HEK293 (cell line): Measurements from ENCODE around the gene PAF1.

Source experiments
- HOXC10 ChIP-seq: sonication (generic); formaldehyde crosslinking; IDR thresholded peaks from 2 replicates; pipeline ENCODE4 v1.8.1; 2023; ENCODE audit warnings: mild to moderate bottlenecking, missing genetic modification reagents
- PRDM2 ChIP-seq: fragments of 450-650 bp; formaldehyde crosslinking; IDR thresholded peaks from 2 replicates; pipeline ENCODE4 v1.5.1; 2016; ENCODE audit warnings: missing biosample characterization, missing genetic modification characterization, borderline replicate concordance
- SALL2 ChIP-seq: fragments of 450-650 bp; formaldehyde crosslinking; IDR thresholded peaks from 2 replicates; pipeline ENCODE4 v1.5.0; 2017; ENCODE audit warnings: missing biosample characterization, mild to moderate bottlenecking, missing genetic modification characterization, borderline replicate concordance
- TRIM28 ChIP-seq: IDR thresholded peaks from 2 replicates; pipeline ENCODE4 v1.6.1; 2011; ENCODE audit warnings: low read length, control low read depth, borderline replicate concordance
- ZBTB49 ChIP-seq: fragments of 450-650 bp; formaldehyde crosslinking; IDR thresholded peaks from 2 replicates; pipeline ENCODE4 v1.5.1; 2016; ENCODE audit warnings: missing biosample characterization, missing genetic modification characterization, low read depth
- ZBTB8A ChIP-seq: fragments of 450-650 bp; formaldehyde crosslinking; IDR thresholded peaks from 2 replicates; pipeline ENCODE4 v1.5.1; 2016; ENCODE audit warnings: missing biosample characterization, missing genetic modification characterization
- ZNF146 ChIP-seq: fragments of 450-650 bp; formaldehyde crosslinking; IDR thresholded peaks from 2 replicates; pipeline ENCODE4 v1.5.1; 2016; ENCODE audit warnings: missing biosample characterization, missing genetic modification characterization
- ZNF155 ChIP-seq: fragments of 450-650 bp; formaldehyde crosslinking; IDR thresholded peaks from 2 replicates; pipeline ENCODE4 v1.5.1; 2016; ENCODE audit warnings: missing biosample characterization, missing genetic modification characterization
- ZNF2 ChIP-seq: fragments of 450-650 bp; formaldehyde crosslinking; IDR thresholded peaks from 2 replicates; pipeline ENCODE4 v1.5.1; 2016; ENCODE audit warnings: missing biosample characterization, missing genetic modification characterization
- ZNF202 ChIP-seq: fragments of 450-650 bp; formaldehyde crosslinking; IDR thresholded peaks from 2 replicates; pipeline ENCODE4 v1.5.1; 2016; ENCODE audit warnings: missing biosample characterization, missing genetic modification characterization, borderline replicate concordance
- ZNF223 ChIP-seq: fragments of 450-650 bp; formaldehyde crosslinking; IDR thresholded peaks from 2 replicates; pipeline ENCODE4 v1.5.1; 2016; ENCODE audit warnings: missing biosample characterization, missing genetic modification characterization
- ZNF335 ChIP-seq: fragments of 450-650 bp; formaldehyde crosslinking; conservative IDR thresholded peaks from 2 replicates; pipeline ENCODE4 v1.5.1; 2016; ENCODE audit warnings: missing biosample characterization, missing genetic modification characterization
- ZNF423 ChIP-seq: fragments of 450-650 bp; formaldehyde crosslinking; IDR thresholded peaks from 2 replicates; pipeline ENCODE4 v1.5.1; 2016; ENCODE audit warnings: missing biosample characterization, missing genetic modification characterization
- ZNF513 ChIP-seq: fragments of 450-650 bp; IDR thresholded peaks from 2 replicates; pipeline ENCODE4 v1.5.1; 2018; ENCODE audit warnings: missing biosample characterization, missing genetic modification characterization
- ZNF521 ChIP-seq: fragments of 450-650 bp; formaldehyde crosslinking; IDR thresholded peaks from 2 replicates; pipeline ENCODE4 v1.5.1; 2017; ENCODE audit warnings: missing biosample characterization, mild to moderate bottlenecking, missing genetic modification characterization
- ZNF530 ChIP-seq: fragments of 450-650 bp; formaldehyde crosslinking; IDR thresholded peaks from 2 replicates; pipeline ENCODE4 v1.5.1; 2016; ENCODE audit warnings: low read depth, missing biosample characterization, missing genetic modification characterization
- ZNF548 ChIP-seq: fragments of 450-650 bp; formaldehyde crosslinking; IDR thresholded peaks from 2 replicates; pipeline ENCODE4 v1.5.1; 2016; ENCODE audit warnings: missing biosample characterization, missing genetic modification characterization
- ZNF596 ChIP-seq: fragments of 450-650 bp; IDR thresholded peaks from 2 replicates; pipeline ENCODE4 v1.5.0; 2018; ENCODE audit warnings: missing biosample characterization, mild to moderate bottlenecking, missing genetic modification characterization, moderate library complexity
- ZNF610 ChIP-seq: fragments of 450-650 bp; formaldehyde crosslinking; IDR thresholded peaks from 2 replicates; pipeline ENCODE4 v1.5.1; 2016; ENCODE audit warnings: missing biosample characterization, missing genetic modification characterization, borderline replicate concordance
- ZNF621 ChIP-seq: fragments of 450-650 bp; formaldehyde crosslinking; IDR thresholded peaks from 2 replicates; pipeline ENCODE4 v1.5.1; 2017; ENCODE audit warnings: missing biosample characterization, missing genetic modification characterization
- ZNF639 ChIP-seq: fragments of 450-650 bp; formaldehyde crosslinking; IDR thresholded peaks from 2 replicates; pipeline ENCODE4 v1.5.1; 2016; ENCODE audit warnings: missing biosample characterization, missing genetic modification characterization
- ZNF677 ChIP-seq: fragments of 450-650 bp; IDR thresholded peaks from 2 replicates; pipeline ENCODE4 v1.5.0; 2018; ENCODE audit warnings: missing biosample characterization, mild to moderate bottlenecking, missing genetic modification characterization, moderate library complexity
- ZNF692 ChIP-seq: fragments of 450-650 bp; formaldehyde crosslinking; IDR thresholded peaks from 2 replicates; pipeline ENCODE4 v1.5.1; 2016; ENCODE audit warnings: missing biosample characterization, missing genetic modification characterization
- ZNF76 ChIP-seq: fragments of 450-650 bp; formaldehyde crosslinking; IDR thresholded peaks from 2 replicates; pipeline ENCODE4; 2016; ENCODE audit warnings: low read depth, missing biosample characterization, missing genetic modification characterization, borderline replicate concordance
- ZNF837 ChIP-seq: fragments of 450-650 bp; formaldehyde crosslinking; IDR thresholded peaks from 2 replicates; pipeline ENCODE4 v1.5.1; 2016; ENCODE audit warnings: missing biosample characterization, missing genetic modification characterization
- ZSCAN16 ChIP-seq: fragments of 450-650 bp; formaldehyde crosslinking; IDR thresholded peaks from 2 replicates; pipeline ENCODE4 v1.5.1; 2016; ENCODE audit warnings: missing biosample characterization, missing genetic modification characterization

The PAF1 gene

GRCh38 chr19:39411081-39411831 lies 20.4 kb upstream of the PAF1 start (continued):
- TF ChIP-seq ZNF621 (tag by site-specific recombination) (no peak), SALL2 (no peak), ZNF423 (tag by site-specific recombination) (no peak), ZNF513 (tag by site-specific recombination) (no peak), TRIM28 (no peak), ZNF76 (tag by site-specific recombination) (no peak), ZNF2 (tag by site-specific recombination) (no peak), ZNF639 (no peak), ZBTB8A (tag by site-specific recombination) (no peak), ZNF335 (tag by site-specific recombination) (peak; percentile 89), ZNF692 (tag by site-specific recombination) (no peak), ZNF146 (tag by site-specific recombination) (no peak), ZNF202 (tag by site-specific recombination) (no peak), ZNF155 (0 out of 2 replicates have a peak, but pooled peaks have one; percentile 38), ZNF223 (no peak), ZSCAN16 (no peak), ZBTB49 (tag by site-specific recombination) (no peak), PRDM2 (tag by site-specific recombination) (0 out of 2 replicates have a peak, but pooled peaks have one; percentile 31), ZNF596 (tag by site-specific recombination) (no peak), HOXC10 (CRISPR knock-in tag) (no peak), ZNF610 (tag by site-specific recombination) (no peak), ZNF530 (tag by site-specific recombination) (no peak), ZNF837 (tag by site-specific recombination) (0 out of 2 replicates have a peak, but pooled peaks have one; percentile 39), ZNF521 (tag by site-specific recombination) (no peak), ZNF548 (tag by site-specific recombination) (no peak), ZNF677 (tag by site-specific recombination) (no peak)
